ENCODE data around the gene SNRNP25.

Gene SNRNP25

DNA sequence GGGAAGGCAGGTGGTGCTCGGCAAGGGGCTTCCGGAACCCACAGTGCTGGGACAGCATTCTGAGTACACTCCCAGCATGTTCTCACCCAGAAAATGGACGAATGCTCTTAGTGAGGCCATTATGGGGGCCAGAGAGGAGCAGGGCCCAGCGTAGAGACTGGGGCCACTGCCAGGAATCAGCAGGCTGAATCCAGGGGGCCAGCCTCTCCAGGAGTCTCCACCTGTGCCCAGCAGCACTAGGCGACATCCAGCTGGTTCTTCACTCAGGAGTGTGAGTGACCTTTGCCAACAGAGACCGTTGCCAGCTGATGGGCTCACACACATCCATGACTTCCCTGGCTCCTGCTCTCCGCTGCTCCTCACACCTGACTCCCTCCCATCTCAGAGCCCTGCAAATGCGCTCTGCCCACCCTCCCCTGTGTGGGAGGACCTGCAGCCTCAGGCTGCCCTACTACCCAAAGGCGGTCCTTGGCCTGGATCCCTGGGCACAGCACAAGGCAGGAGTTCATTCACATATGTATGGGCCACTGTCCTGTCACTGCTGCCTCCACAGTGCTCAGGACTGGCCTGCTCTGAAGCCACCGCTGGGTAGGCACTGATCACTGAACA is 13.7 kb downstream of the SNRNP25 start:
- DNase-seq, result no peak

DNA sequence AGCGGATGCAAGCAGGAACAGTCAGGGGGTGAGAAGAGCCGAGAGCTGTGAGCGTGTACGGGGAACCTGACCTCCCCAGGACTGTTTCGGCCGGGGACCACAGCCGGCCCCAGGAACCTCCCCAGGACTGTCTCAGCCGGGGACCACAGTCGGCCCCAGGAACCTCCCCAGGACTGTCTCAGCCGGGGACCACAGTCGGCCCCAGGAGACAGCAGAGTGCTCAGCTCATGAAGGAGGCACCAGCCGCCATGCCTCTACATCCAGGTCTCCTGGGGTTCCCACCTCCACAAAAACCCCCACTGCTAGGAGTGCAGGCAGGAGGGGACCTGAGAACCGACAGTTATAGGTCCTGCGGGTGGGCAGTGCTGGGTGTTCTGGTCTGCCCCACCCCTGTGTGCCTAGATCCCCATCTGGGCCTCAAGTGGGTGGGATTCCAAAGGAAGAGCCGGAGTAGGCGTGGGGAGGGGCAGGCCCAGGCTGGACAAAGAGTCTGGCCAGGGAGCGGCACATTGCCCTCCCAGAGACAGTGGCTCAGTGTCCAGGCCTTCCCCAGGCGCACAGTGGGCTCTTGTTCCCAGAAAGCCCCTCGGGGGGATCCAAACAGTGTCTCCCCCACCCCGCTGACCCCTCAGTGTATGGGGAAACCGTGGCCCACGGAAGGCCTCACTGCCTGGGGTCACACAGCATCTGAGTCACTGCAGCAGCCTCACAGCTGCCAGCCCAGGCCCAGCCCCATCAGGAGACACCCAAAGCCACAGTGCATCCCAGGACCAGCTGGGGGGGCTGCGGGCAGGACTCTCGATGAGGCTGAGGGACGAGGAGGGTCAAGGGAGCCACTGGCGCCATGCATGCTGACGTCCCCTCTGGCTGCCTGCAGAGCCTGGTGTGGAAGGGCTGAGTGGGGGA is 14.5 kb downstream of the SNRNP25 start:
- no peaks in the 10 kb centered on the region for H3K79me2 ChIP-seq (ENCODE audit: insufficient read depth, low read length)
- no peaks in the 10 kb centered on the region for H3K36me3 ChIP-seq (ENCODE audit: insufficient read depth, low read length)
- H3K27ac ChIP-seq (ENCODE audit: low read length), result no peak overlapping the region
- H3K4me2 ChIP-seq (ENCODE audit: insufficient read depth, low read length), result no peak overlapping the region
- no peak overlapping the region for H3K9ac ChIP-seq (ENCODE audit: low read depth, low read length)
- peaks cover 6% of the 10 kb centered on the region for H4K20me1 ChIP-seq (ENCODE audit: insufficient read depth, low read length)
- TF ChIP-seq, protein P1, sequence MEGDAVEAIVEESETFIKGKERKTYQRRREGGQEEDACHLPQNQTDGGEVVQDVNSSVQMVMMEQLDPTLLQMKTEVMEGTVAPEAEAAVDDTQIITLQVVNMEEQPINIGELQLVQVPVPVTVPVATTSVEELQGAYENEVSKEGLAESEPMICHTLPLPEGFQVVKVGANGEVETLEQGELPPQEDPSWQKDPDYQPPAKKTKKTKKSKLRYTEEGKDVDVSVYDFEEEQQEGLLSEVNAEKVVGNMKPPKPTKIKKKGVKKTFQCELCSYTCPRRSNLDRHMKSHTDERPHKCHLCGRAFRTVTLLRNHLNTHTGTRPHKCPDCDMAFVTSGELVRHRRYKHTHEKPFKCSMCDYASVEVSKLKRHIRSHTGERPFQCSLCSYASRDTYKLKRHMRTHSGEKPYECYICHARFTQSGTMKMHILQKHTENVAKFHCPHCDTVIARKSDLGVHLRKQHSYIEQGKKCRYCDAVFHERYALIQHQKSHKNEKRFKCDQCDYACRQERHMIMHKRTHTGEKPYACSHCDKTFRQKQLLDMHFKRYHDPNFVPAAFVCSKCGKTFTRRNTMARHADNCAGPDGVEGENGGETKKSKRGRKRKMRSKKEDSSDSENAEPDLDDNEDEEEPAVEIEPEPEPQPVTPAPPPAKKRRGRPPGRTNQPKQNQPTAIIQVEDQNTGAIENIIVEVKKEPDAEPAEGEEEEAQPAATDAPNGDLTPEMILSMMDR (IDR thresholded peaks at IDR 0.05; ENCODE audit: borderline replicate concordance, extremely low read depth, low read length, poor library complexity, severe bottlenecking), result no peak
- no peak for TF ChIP-seq EZH2 (IDR thresholded peaks at IDR 0.05; ENCODE audit: borderline replicate concordance, low read depth, low read length, severe bottlenecking)
- H3K4me3 ChIP-seq (ENCODE audit: low read depth in 1 of 2, low read length in 2 of 2), result no peak overlapping the region
- H3K9me3 ChIP-seq (ENCODE audit: insufficient read depth, low read length, severe bottlenecking), result no peaks in the 10 kb centered on the region
- H3K4me1 ChIP-seq (ENCODE audit: insufficient read depth, low read length), result no peaks in the 10 kb centered on the region
- DNase-seq (no peak), ATAC-seq (ENCODE audit: insufficient read depth, low read depth) (no peak)
- H3K27me3 ChIP-seq (ENCODE audit: insufficient read depth, low read length, poor library complexity), result no peaks in the 10 kb centered on the region
- no peak overlapping the region for H2AFZ ChIP-seq (ENCODE audit: low read depth, low read length)

More for the DNA sequence above, 13.7 kb downstream of the SNRNP25 start:
- no peak for TF ChIP-seq EZH2 (IDR thresholded peaks at IDR 0.05; ENCODE audit: borderline replicate concordance, low read depth, low read length, severe bottlenecking)
- TF ChIP-seq, protein P1 (IDR thresholded peaks at IDR 0.05; ENCODE audit: borderline replicate concordance, extremely low read depth, low read length, poor library complexity, severe bottlenecking), result no peak
- H3K4me3 ChIP-seq (ENCODE audit: low read depth in 1 of 2, low read length in 2 of 2), result no peak overlapping the region
- H3K4me1 ChIP-seq (ENCODE audit: insufficient read depth, low read length), result no peaks in the 10 kb centered on the region
- H3K9ac ChIP-seq (ENCODE audit: low read depth, low read length), result no peak overlapping the region
- H3K36me3 ChIP-seq (ENCODE audit: insufficient read depth, low read length), result no peaks in the 10 kb centered on the region
- no peaks in the 10 kb centered on the region for H3K79me2 ChIP-seq (ENCODE audit: insufficient read depth, low read length)
- H3K4me2 ChIP-seq (ENCODE audit: insufficient read depth, low read length), result no peak overlapping the region
- no peak overlapping the region for H2AFZ ChIP-seq (ENCODE audit: low read depth, low read length)
- H4K20me1 ChIP-seq (ENCODE audit: insufficient read depth, low read length), result peaks cover 6% of the 10 kb centered on the region
- no peak overlapping the region for H3K27ac ChIP-seq (ENCODE audit: low read length)
- no peaks in the 10 kb centered on the region for H3K27me3 ChIP-seq (ENCODE audit: insufficient read depth, low read length, poor library complexity)
- ATAC-seq (ENCODE audit: insufficient read depth, low read depth), result no peak
- H3K9me3 ChIP-seq (ENCODE audit: insufficient read depth, low read length, severe bottlenecking), result no peaks in the 10 kb centered on the region

DNA sequence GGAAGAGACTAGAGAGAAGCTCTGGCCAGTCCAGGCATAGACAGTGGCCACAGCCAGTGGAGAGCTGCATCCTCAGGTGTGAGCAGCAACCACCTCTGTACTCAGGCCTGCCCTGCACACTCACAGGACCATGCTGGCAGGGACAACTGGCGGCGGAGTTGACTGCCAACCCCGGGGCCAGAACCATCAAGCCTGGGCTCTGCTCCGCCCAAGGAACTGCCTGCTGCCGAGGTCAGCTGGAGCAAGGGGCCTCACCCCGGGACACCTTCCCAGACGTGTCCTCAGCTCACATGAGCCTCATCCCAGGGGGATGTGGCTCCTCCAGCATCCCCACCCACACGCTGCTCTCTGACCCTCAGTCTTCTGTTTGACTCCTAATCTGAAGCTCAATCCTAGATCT is 15.6 kb downstream of the SNRNP25 start:
- ATAC-seq (ENCODE audit: insufficient read depth, low read depth) (no peak), DNase-seq (no peak)
- H3K9me3 ChIP-seq (ENCODE audit: insufficient read depth, low read length, severe bottlenecking), result no peaks in the 10 kb centered on the region
- H3K4me2 ChIP-seq (ENCODE audit: insufficient read depth, low read length), result no peak overlapping the region
- no peak overlapping the region for H2AFZ ChIP-seq (ENCODE audit: low read depth, low read length)
- H3K4me3 ChIP-seq (ENCODE audit: low read depth in 1 of 2, low read length in 2 of 2), result no peak overlapping the region
- no peak overlapping the region for H3K27ac ChIP-seq (ENCODE audit: low read length)
- H3K36me3 ChIP-seq (ENCODE audit: insufficient read depth, low read length), result no peaks in the 10 kb centered on the region
- H3K79me2 ChIP-seq (ENCODE audit: insufficient read depth, low read length), result no peaks in the 10 kb centered on the region
- H3K27me3 ChIP-seq (ENCODE audit: insufficient read depth, low read length, poor library complexity), result no peaks in the 10 kb centered on the region
- TF ChIP-seq EZH2 (IDR thresholded peaks at IDR 0.05; ENCODE audit: borderline replicate concordance, low read depth, low read length, severe bottlenecking), result no peak
- no peaks in the 10 kb centered on the region for H3K4me1 ChIP-seq (ENCODE audit: insufficient read depth, low read length)
- no peak overlapping the region for H3K9ac ChIP-seq (ENCODE audit: low read depth, low read length)
- peaks cover 6% of the 10 kb centered on the region for H4K20me1 ChIP-seq (ENCODE audit: insufficient read depth, low read length)

DNA sequence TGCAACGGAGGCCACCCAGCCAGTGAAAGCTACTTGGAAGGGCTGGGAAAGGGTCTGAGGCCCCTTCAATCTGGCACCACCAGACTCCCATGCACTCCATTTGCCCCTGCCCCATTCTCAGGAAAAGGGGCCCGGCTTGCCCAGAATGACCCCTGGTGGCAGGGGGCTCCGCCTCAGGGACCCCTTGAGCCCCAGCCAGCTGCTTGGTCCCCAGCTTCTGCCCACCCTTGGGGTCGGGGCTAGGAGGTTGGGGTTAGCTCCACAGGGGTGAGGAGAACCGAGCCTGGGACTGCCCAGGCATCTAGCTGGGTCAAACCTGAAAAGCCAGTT is 17.5 kb downstream of the SNRNP25 start:
- H3K27ac ChIP-seq (ENCODE audit: low read length), result no peak overlapping the region
- H3K27me3 ChIP-seq (ENCODE audit: insufficient read depth, low read length, poor library complexity), result no peaks in the 10 kb centered on the region

More for the DNA sequence above, 17.5 kb downstream of the SNRNP25 start:
- Histone ChIP-seq H2AFZ (ENCODE audit: low read depth, low read length) (no peak overlapping the region), H3K36me3 (ENCODE audit: insufficient read depth, low read length) (no peaks in the 10 kb centered on the region), H3K79me2 (ENCODE audit: insufficient read depth, low read length) (no peaks in the 10 kb centered on the region), H3K4me1 (ENCODE audit: insufficient read depth, low read length) (peaks cover 8% of the 10 kb centered on the region), H3K9ac (ENCODE audit: low read depth, low read length) (no peak overlapping the region), H3K4me2 (ENCODE audit: insufficient read depth, low read length) (no peak overlapping the region), H3K4me3 (ENCODE audit: low read depth in 1 of 2, low read length in 2 of 2) (no peak overlapping the region), H4K20me1 (ENCODE audit: insufficient read depth, low read length) (peaks cover 6% of the 10 kb centered on the region), H3K9me3 (ENCODE audit: insufficient read depth, low read length, severe bottlenecking) (no peaks in the 10 kb centered on the region)
- TF ChIP-seq EZH2 (IDR thresholded peaks at IDR 0.05; ENCODE audit: borderline replicate concordance, low read depth, low read length, severe bottlenecking), result no peak
- TF ChIP-seq, protein P1 (IDR thresholded peaks at IDR 0.05; ENCODE audit: borderline replicate concordance, extremely low read depth, low read length, poor library complexity, severe bottlenecking), result no peak
- ATAC-seq (ENCODE audit: insufficient read depth, low read depth) (no peak), DNase-seq (no peak)
